ENCODE results near the gene PLSCR4. TPM values are rescaled to one million over a fixed set of nuclear protein-coding genes. Genes with fewer than 3 reads are reported as not detected.

The PLSCR4 gene
- total and polyA plus RNA-seq, 4 donors = 10.8 to 95.2 (median 20.8) TPM

DNA sequence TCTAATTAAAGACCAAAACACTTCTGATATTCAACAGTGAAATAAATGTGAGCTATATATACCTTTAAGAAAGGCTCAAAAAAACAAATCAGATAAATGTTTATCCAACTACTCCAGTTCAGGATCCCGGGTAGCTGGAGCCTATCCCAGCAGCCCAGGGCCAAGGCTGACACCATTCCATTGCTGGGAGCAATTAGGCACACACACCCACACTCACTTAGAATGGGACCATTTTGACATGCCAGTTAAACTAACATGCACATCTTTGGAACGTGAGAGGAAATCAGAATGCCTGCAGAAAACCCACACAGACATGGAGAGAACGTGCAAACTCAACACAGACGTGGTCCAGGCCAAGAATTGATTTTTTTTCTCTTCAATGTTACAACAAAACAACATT, 30.0 kb upstream of the PLSCR4 start:
- DNase-seq = peak; percentile 40 to 84 (median 70)
- no peaks in the 10 kb centered on the region for H3K27me3 ChIP-seq (ENCODE audit: control insufficient read depth in 3 of 3, insufficient read depth in 3 of 3, low read length in 2 of 3)
- H3K9me3 ChIP-seq (ENCODE audit: control insufficient read depth in 4 of 4, insufficient read depth in 3 of 4, low read length in 3 of 4) = no peaks in the 10 kb centered on the region
- H3K4me1 ChIP-seq (ENCODE audit: control insufficient read depth in 5 of 5, insufficient read depth in 5 of 5, low read length in 5 of 5) = peaks cover 0 to 67% (median 0%) of the 10 kb centered on the region in 5 donors
- ATAC-seq (ENCODE audit: insufficient read depth, low FRiP score) = no peak
- WGBS, 2 donors = 54 to 83% methylated on average over 4 of the region's 4 CpGs
- H3K36me3 ChIP-seq (ENCODE audit: control insufficient read depth in 4 of 4, insufficient read depth in 4 of 4, low read length in 4 of 4) = no peaks in the 10 kb centered on the region
- H3K4me3 ChIP-seq = no peak overlapping the region
- no peak overlapping the region for H3K27ac ChIP-seq (ENCODE audit: low read depth in 1 of 2, low read length in 1 of 2)
- no peak for TF ChIP-seq CTCF (IDR thresholded peaks at IDR 0.05; ENCODE audit: control extremely low read depth, extremely low read depth)
- H3K9ac ChIP-seq (ENCODE audit: insufficient read depth in 1 of 2, low read length in 2 of 2) = no peak overlapping the region

GRCh38 chr3:146279951-146280350, 29.0 kb upstream of the PLSCR4 start:
- no peak for ATAC-seq (ENCODE audit: insufficient read depth, low FRiP score)
- DNase-seq = no peak

GRCh38 chr3:146279013-146279412, 28.1 kb upstream of the PLSCR4 start:
- Histone ChIP-seq H3K27ac (ENCODE audit: low read depth in 1 of 2, low read length in 1 of 2) (no peak overlapping the region), H3K9ac (ENCODE audit: insufficient read depth in 1 of 2, low read length in 2 of 2) (no peak overlapping the region), H3K9me3 (ENCODE audit: control insufficient read depth in 4 of 4, insufficient read depth in 3 of 4, low read length in 3 of 4) (no peaks in the 10 kb centered on the region), H3K4me1 (ENCODE audit: control insufficient read depth in 5 of 5, insufficient read depth in 5 of 5, low read length in 5 of 5) (peaks cover 0 to 64% (median 0%) of the 10 kb centered on the region in 5 donors), H3K27me3 (ENCODE audit: control insufficient read depth in 3 of 3, insufficient read depth in 3 of 3, low read length in 2 of 3) (no peaks in the 10 kb centered on the region), H3K4me3 (no peak overlapping the region), H3K36me3 (ENCODE audit: control insufficient read depth in 4 of 4, insufficient read depth in 4 of 4, low read length in 4 of 4) (no peaks in the 10 kb centered on the region)
- 80 to 85% methylated on average over 2 of the region's 2 CpGs for WGBS, 2 donors
- ATAC-seq (ENCODE audit: insufficient read depth, low FRiP score) = no peak
- no peak for TF ChIP-seq CTCF (IDR thresholded peaks at IDR 0.05; ENCODE audit: control extremely low read depth, extremely low read depth)
- no peak for DNase-seq

More at GRCh38 chr3:146279951-146280350, 29.0 kb upstream of the PLSCR4 start:
- Histone ChIP-seq H3K36me3 (ENCODE audit: control insufficient read depth in 4 of 4, insufficient read depth in 4 of 4, low read length in 4 of 4) (no peaks in the 10 kb centered on the region), H3K4me1 (ENCODE audit: control insufficient read depth in 5 of 5, insufficient read depth in 5 of 5, low read length in 5 of 5) (peaks cover 0 to 62% (median 0%) of the 10 kb centered on the region in 5 donors), H3K4me3 (no peak overlapping the region), H3K9me3 (ENCODE audit: control insufficient read depth in 4 of 4, insufficient read depth in 3 of 4, low read length in 3 of 4) (no peaks in the 10 kb centered on the region), H3K9ac (ENCODE audit: insufficient read depth in 1 of 2, low read length in 2 of 2) (no peak overlapping the region), H3K27me3 (ENCODE audit: control insufficient read depth in 3 of 3, insufficient read depth in 3 of 3, low read length in 2 of 3) (no peaks in the 10 kb centered on the region), H3K27ac (ENCODE audit: low read depth in 1 of 2, low read length in 1 of 2) (no peak overlapping the region)
- no peak for TF ChIP-seq CTCF (IDR thresholded peaks at IDR 0.05; ENCODE audit: control extremely low read depth, extremely low read depth)
- 79 to 93% methylated on average over 3 of the region's 3 CpGs for WGBS, 2 donors

Data from lung (tissue), 12 donors.